Measurements from ENCODE around the gene PDPK1. TPM values are rescaled to one million over a fixed set of nuclear protein-coding genes. Genes with fewer than 3 reads are reported as not detected.
A peak's percentile ranks its signal among the peaks of the same experiment; 100 is the strongest.

PDPK1 gene
- total and polyA plus RNA-seq, 9 donors = 14.6 to 53.2 (median 35.6) TPM

DNA sequence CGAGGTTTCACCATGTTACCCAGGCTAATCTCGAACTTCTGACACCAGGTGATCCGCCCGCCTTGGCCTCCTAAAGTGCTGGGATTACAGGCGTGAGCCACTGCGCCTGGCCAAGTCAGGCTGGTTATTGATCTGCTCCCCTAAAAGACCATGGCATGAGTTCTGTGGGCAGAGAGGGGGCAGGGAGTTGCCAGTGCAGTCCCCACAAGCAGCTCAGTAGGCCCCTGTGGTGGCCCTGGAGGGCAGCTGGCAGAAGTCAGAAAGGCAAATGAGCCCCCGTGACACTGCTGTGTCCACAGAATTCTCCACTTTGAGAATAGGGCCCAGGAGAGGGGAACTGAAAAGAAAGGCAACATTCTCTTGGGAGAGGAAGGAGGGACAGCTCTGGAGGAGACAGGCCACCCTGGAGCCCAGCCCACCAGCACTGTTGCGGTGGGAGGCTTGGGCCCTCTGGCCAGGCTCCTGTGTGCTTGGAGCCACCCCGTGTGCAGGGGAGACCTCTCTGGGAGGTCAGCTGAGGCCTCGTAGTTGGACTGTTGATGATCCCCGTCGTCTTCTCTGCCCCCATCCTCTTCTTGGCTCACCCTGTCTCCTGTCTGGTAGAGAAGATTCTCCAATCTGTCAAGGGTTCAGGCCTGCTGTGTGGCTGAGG is 19.7 kb upstream of the PDPK1 start:
- TF ChIP-seq EP300 (IDR thresholded peaks at IDR 0.05) (no peak), POLR2A (IDR thresholded peaks at IDR 0.05) (no peak), CTCF (IDR thresholded peaks at IDR 0.05) (no peak)
- H3K4me1 ChIP-seq (ENCODE audit: insufficient read depth) = peaks cover 35% of the 10 kb centered on the region
- DNase-seq = peak in 2 of 5 donors; percentile 10 to 16
- H3K27me3 ChIP-seq = no peaks in the 10 kb centered on the region
- intact Hi-C loops (cut with DNase I) = no loop called here
- no peaks in the 10 kb centered on the region for H3K36me3 ChIP-seq
- H3K9me3 ChIP-seq = no peaks in the 10 kb centered on the region
- no peak overlapping the region for H3K27ac ChIP-seq
- 67 to 71% (median 67%) methylated on average over 12 of the region's 12 CpGs for WGBS, 3 donors
- no peak overlapping the region for H3K4me3 ChIP-seq

- 77 to 82% (median 78%) methylated on average over 33 to 39 of the region's 39 CpGs for WGBS, 3 donors
- peak overlapping the region; percentile 18 for H3K4me3 ChIP-seq
Observed at GRCh38 chr16:2518823-2519710, 18.8 kb upstream of the PDPK1 start.

GRCh38 chr16:2519711-2520080 is 18.1 kb upstream of the PDPK1 start:
- no peaks in the 10 kb centered on the region for H3K36me3 ChIP-seq
- H3K27ac ChIP-seq = peak overlapping the region in 1 of 2 donors; percentile 28
- TF ChIP-seq EP300 (IDR thresholded peaks at IDR 0.05) (no peak), POLR2A (IDR thresholded peaks at IDR 0.05) (no peak), CTCF (IDR thresholded peaks at IDR 0.05) (no peak)
- H3K4me1 ChIP-seq (ENCODE audit: insufficient read depth) = peaks cover 35% of the 10 kb centered on the region
- peak in 3 of 5 donors; percentile 18 to 59 (median 46) for DNase-seq
- 30 to 38% (median 34%) methylated on average over 22 of the region's 22 CpGs for WGBS, 3 donors
- H3K27me3 ChIP-seq = no peaks in the 10 kb centered on the region
- intact Hi-C loops (cut with DNase I) = no loop called here
- no peaks in the 10 kb centered on the region for H3K9me3 ChIP-seq
- peak overlapping the region; percentile 18 for H3K4me3 ChIP-seq

More at GRCh38 chr16:2518823-2519710, 18.8 kb upstream of the PDPK1 start:
- DNase-seq = peak in 4 of 5 donors; percentile 42 to 72 (median 58)
- Histone ChIP-seq H3K27me3 (no peaks in the 10 kb centered on the region), H3K9me3 (no peaks in the 10 kb centered on the region), H3K27ac (peak overlapping the region in 1 of 2 donors; percentile 28), H3K4me1 (ENCODE audit: insufficient read depth) (peaks cover 35% of the 10 kb centered on the region), H3K36me3 (no peaks in the 10 kb centered on the region)
- TF ChIP-seq POLR2A (IDR thresholded peaks at IDR 0.05) (no peak), CTCF (IDR thresholded peaks at IDR 0.05) (no peak), EP300 (IDR thresholded peaks at IDR 0.05) (no peak)
- intact Hi-C loops (cut with DNase I) = no loop called here

- Histone ChIP-seq H3K4me3 (peak within 1 kb of the TSS; percentile 50), H3K4me1 (ENCODE audit: insufficient read depth) (peaks cover 33% of the 10 kb centered on the region), H3K27ac (peak within 1 kb of the TSS in 1 of 2 donors; percentile 28), H3K9me3 (no peaks in the 10 kb centered on the region), H3K36me3 (no peaks in the 10 kb centered on the region), H3K27me3 (no peaks in the 10 kb centered on the region)
- TF ChIP-seq CTCF (IDR thresholded peaks at IDR 0.05) (no peak), EP300 (IDR thresholded peaks at IDR 0.05) (no peak), POLR2A (IDR thresholded peaks at IDR 0.05) (no peak)
- peak; percentile 89 to 93 (median 92) for DNase-seq
- 0 to 1% (median 1%) methylated on average over 37 to 83 of the region's 83 CpGs for WGBS, 3 donors
- intact Hi-C loops (cut with DNase I) = no loop called here
Observed at GRCh38 chr16:2520097-2520783, 17.6 kb upstream of the PDPK1 start, which contains the start of gene AMDHD2. Gene AMDHD2 (plus strand): TSS chr16:2520371. CDS start chr16:2520459, 88 bp downstream.

All from ovary (tissue), 9 donors.